ENCODE measurements around the gene DOCK1.

The DOCK1 gene

DNA sequence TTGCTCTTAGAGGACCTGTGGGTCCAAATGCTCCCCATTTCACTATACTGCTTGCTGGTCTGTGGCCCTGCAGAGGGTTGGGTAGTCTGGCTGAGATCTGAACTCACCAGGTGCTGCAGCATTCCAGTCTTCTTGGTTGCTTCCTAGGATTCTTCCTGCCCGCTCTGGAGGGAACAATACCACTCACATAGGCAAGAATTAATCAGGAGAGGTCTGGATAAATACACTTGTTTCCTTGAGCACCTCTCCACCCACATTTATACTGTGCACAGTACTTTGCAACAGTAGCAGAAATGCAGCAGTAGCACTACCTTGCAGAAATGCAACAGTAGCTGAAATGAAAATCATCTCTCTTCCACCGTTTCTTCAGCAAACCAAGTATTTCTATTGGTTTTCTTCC is 165.9 kb downstream of the DOCK1 start:
- no peak overlapping the region for H3K27ac ChIP-seq
- no peaks in the 10 kb centered on the region for H3K9me3 ChIP-seq (ENCODE audit: severe bottlenecking)
- TF ChIP-seq, protein P1, sequence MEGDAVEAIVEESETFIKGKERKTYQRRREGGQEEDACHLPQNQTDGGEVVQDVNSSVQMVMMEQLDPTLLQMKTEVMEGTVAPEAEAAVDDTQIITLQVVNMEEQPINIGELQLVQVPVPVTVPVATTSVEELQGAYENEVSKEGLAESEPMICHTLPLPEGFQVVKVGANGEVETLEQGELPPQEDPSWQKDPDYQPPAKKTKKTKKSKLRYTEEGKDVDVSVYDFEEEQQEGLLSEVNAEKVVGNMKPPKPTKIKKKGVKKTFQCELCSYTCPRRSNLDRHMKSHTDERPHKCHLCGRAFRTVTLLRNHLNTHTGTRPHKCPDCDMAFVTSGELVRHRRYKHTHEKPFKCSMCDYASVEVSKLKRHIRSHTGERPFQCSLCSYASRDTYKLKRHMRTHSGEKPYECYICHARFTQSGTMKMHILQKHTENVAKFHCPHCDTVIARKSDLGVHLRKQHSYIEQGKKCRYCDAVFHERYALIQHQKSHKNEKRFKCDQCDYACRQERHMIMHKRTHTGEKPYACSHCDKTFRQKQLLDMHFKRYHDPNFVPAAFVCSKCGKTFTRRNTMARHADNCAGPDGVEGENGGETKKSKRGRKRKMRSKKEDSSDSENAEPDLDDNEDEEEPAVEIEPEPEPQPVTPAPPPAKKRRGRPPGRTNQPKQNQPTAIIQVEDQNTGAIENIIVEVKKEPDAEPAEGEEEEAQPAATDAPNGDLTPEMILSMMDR (IDR thresholded peaks at IDR 0.05; ENCODE audit: low read depth, low read length), result no peak
- DNase-seq, result no peak
- H3K27me3 ChIP-seq (ENCODE audit: insufficient read depth, low read depth, severe bottlenecking), result no peaks in the 10 kb centered on the region
- peaks cover 6% of the 10 kb centered on the region for H3K36me3 ChIP-seq
- no peak overlapping the region for H3K4me3 ChIP-seq (ENCODE audit: low read depth, low read length)

GRCh38 chr10:127073666-127074065 is 168.4 kb downstream of the DOCK1 start:
- TF ChIP-seq, protein P1 (IDR thresholded peaks at IDR 0.05; ENCODE audit: low read depth, low read length), result no peak

GRCh38 chr10:127079392-127079791 is 174.2 kb downstream of the DOCK1 start:
- Histone ChIP-seq H3K4me3 (ENCODE audit: low read depth, low read length) (no peak overlapping the region), H3K9me3 (ENCODE audit: severe bottlenecking) (no peaks in the 10 kb centered on the region)
- TF ChIP-seq, protein P1 (IDR thresholded peaks at IDR 0.05; ENCODE audit: low read depth, low read length), result no peak

More at GRCh38 chr10:127073666-127074065, 168.4 kb downstream of the DOCK1 start:
- H3K36me3 ChIP-seq, result peaks cover 5% of the 10 kb centered on the region
- H3K4me3 ChIP-seq (ENCODE audit: low read depth, low read length), result no peak overlapping the region
- H3K27ac ChIP-seq, result no peak overlapping the region
- DNase-seq, result no peak
- no peaks in the 10 kb centered on the region for H3K27me3 ChIP-seq (ENCODE audit: insufficient read depth, low read depth, severe bottlenecking)
- H3K9me3 ChIP-seq (ENCODE audit: severe bottlenecking), result no peaks in the 10 kb centered on the region

GRCh38 chr10:127080317-127080716 is 175.1 kb downstream of the DOCK1 start:
- no peak overlapping the region for H3K27ac ChIP-seq
- TF ChIP-seq, protein P1 (IDR thresholded peaks at IDR 0.05; ENCODE audit: low read depth, low read length), result no peak
- no peak overlapping the region for H3K4me3 ChIP-seq (ENCODE audit: low read depth, low read length)
- no peaks in the 10 kb centered on the region; the same call in 1 of the 2 replicates for H3K36me3 ChIP-seq
- no peaks in the 10 kb centered on the region for H3K27me3 ChIP-seq (ENCODE audit: insufficient read depth, low read depth, severe bottlenecking)
- no peaks in the 10 kb centered on the region for H3K9me3 ChIP-seq (ENCODE audit: severe bottlenecking)
- no peak for DNase-seq

More at GRCh38 chr10:127079392-127079791, 174.2 kb downstream of the DOCK1 start:
- no peaks in the 10 kb centered on the region for H3K27me3 ChIP-seq (ENCODE audit: insufficient read depth, low read depth, severe bottlenecking)
- no peak overlapping the region for H3K27ac ChIP-seq
- DNase-seq, result no peak
- H3K36me3 ChIP-seq, result no peaks in the 10 kb centered on the region; the same call in 1 of the 2 replicates

GRCh38 chr10:127081851-127082345 is 176.7 kb downstream of the DOCK1 start:
- no peaks in the 10 kb centered on the region for H3K27me3 ChIP-seq (ENCODE audit: insufficient read depth, low read depth, severe bottlenecking)
- H3K4me3 ChIP-seq (ENCODE audit: low read depth, low read length), result no peak overlapping the region
- TF ChIP-seq, protein P1 (IDR thresholded peaks at IDR 0.05; ENCODE audit: low read depth, low read length), result no peak
- no peaks in the 10 kb centered on the region for H3K9me3 ChIP-seq (ENCODE audit: severe bottlenecking)
- H3K36me3 ChIP-seq, result no peaks in the 10 kb centered on the region
- no peak for DNase-seq
- H3K27ac ChIP-seq, result no peak overlapping the region

DNA sequence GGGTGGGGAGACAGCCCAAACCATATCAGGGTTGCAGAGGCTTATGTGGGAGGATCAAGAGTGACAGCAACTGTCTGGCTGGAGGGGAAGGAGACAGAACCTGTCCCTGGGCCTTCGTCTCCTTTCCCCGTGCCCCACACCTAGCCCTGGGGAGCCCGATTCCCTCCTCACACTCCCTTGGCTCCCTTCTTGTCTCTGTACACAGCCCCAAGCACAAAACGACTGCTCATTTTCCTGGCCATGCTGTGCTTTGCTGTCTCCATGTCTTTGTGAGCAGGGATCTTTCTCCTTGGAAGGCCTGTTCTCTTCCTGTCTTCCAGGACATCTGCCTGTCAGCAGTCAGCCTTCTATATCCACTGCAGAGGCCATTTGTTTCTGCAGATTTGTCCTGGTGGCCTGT is 177.4 kb downstream of the DOCK1 start:
- Histone ChIP-seq H3K4me3 (ENCODE audit: low read depth, low read length) (no peak overlapping the region), H3K36me3 (no peaks in the 10 kb centered on the region), H3K27me3 (ENCODE audit: insufficient read depth, low read depth, severe bottlenecking) (no peaks in the 10 kb centered on the region), H3K9me3 (ENCODE audit: severe bottlenecking) (no peaks in the 10 kb centered on the region), H3K27ac (no peak overlapping the region)
- TF ChIP-seq, protein P1 (IDR thresholded peaks at IDR 0.05; ENCODE audit: low read depth, low read length), result no peak
- no peak for DNase-seq

Data from WERI-Rb-1 (cell line).